Endodermal cell (in vitro differentiated cells): ENCODE results near the gene ECSIT. TPM values are rescaled to one million over a fixed set of nuclear protein-coding genes. Genes with fewer than 3 reads are reported as not detected.
"Not testable (repeated sequence)": the region's sequence is repeated elsewhere in the genome, so short reads cannot be mapped to it uniquely, and the experiment has no call there.

ENCODE experiments used
- DNase-seq: peaks from one replicate; pipeline ENCODE4 v3.0.0-alpha.2; 2017
- H3K27ac ChIP-seq: 2 replicates; pipeline ENCODE4 v1.5.1; 2013; ENCODE audit warnings: mild to moderate bottlenecking, low read depth, low read length, moderate library complexity
- H3K27me3 ChIP-seq: 2 replicates; pipeline ENCODE4 v1.6.1; 2013; ENCODE audit warnings: mild to moderate bottlenecking, low read length, moderate library complexity; ENCODE audit not compliant: insufficient read depth, control insufficient read depth, poor library complexity, severe bottlenecking
- H3K36me3 ChIP-seq: 2 replicates; pipeline ENCODE4 v1.7.0; 2013; ENCODE audit warnings: mild to moderate bottlenecking, low read length, moderate library complexity; ENCODE audit not compliant: control insufficient read depth, insufficient read depth
- H3K4me1 ChIP-seq: one replicate; pipeline ENCODE4 v1.7.0; 2013; ENCODE audit warnings: low read length; ENCODE audit not compliant: control insufficient read depth, insufficient read depth
- H3K4me3 ChIP-seq: 2 replicates; pipeline ENCODE4 v1.5.1; 2013; ENCODE audit warnings: mild to moderate bottlenecking, low read length, moderate library complexity
- H3K9ac ChIP-seq: 2 replicates; pipeline ENCODE4 v1.6.1; 2013; ENCODE audit warnings: mild to moderate bottlenecking, low read length, moderate library complexity; ENCODE audit not compliant: poor library complexity, severe bottlenecking; ENCODE audit errors: extremely low read depth
- H3K9me3 ChIP-seq: 2 replicates; pipeline ENCODE4 v1.6.1; 2013; ENCODE audit warnings: mild to moderate bottlenecking, low read length, moderate library complexity; ENCODE audit not compliant: control insufficient read depth
- H3K27ac Mint-ChIP-seq: 2 replicates; pipeline ENCODE4 v1.8.0; 2020; ENCODE audit warnings: mixed read lengths
- H3K27me3 Mint-ChIP-seq: 2 replicates; pipeline ENCODE4 v1.8.0; 2021; ENCODE audit warnings: mild to moderate bottlenecking, mixed read lengths; ENCODE audit not compliant: insufficient read depth
- H3K36me3 Mint-ChIP-seq: 2 replicates; pipeline ENCODE4 v1.8.0; 2020; ENCODE audit warnings: low read depth, mixed read lengths
- H3K4me1 Mint-ChIP-seq: 2 replicates; pipeline ENCODE4 v1.8.0; 2020; ENCODE audit warnings: mixed read lengths
- H3K4me3 Mint-ChIP-seq: 2 replicates; pipeline ENCODE4 v1.8.0; 2020; ENCODE audit warnings: mild to moderate bottlenecking, moderate library complexity, mixed read lengths
- H3K9me3 Mint-ChIP-seq: 2 replicates; pipeline ENCODE4 v1.8.0; 2020; ENCODE audit warnings: mild to moderate bottlenecking, mixed read lengths
- CTCF ChIP-seq: fragments of 200-600 bp; sonication (generic); conservative IDR thresholded peaks from 2 replicates; pipeline ENCODE4 v1.5.0; 2021; ENCODE audit warnings: antibody characterized with exemption, mild to moderate bottlenecking
- WGBS, 2 experiments: methylation state at CpG; one replicate each; pipeline versions ENCODE4 v1.1.5 to v1.1.7; 2013; ENCODE audit warnings: missing lambda C conversion rate in 2 of 2, mixed read lengths in 1 of 2; ENCODE audit not compliant: insufficient coverage in 1 of 2, insufficient read length in 1 of 2; 5-methylcytosine and 5-hydroxymethylcytosine counted together
- total RNA-seq, 2 donors: library from RNA; stranded (reverse); fragmentation: NEBNext Ultra II Directional in 1 of 2; extraction: Animal tissue kit (Norgen Biotek cat#: 25700) in 1 of 2; gene quantifications; 2 replicates in 1 of 2; 3 replicates in 1 of 2; pipeline ENCODE4 v1.2.1, GENCODE V29; 2021

The ECSIT gene
- total RNA-seq, 2 donors from 2014 or later, result 24.7 to 26.2 TPM

- Mint-ChIP-seq H3K36me3 (no peaks in the 10 kb centered on the region), H3K4me1 (no peaks in the 10 kb centered on the region), H3K27me3 (no peaks in the 10 kb centered on the region), H3K27ac (no peak overlapping the region), H3K4me3 (no peak overlapping the region), H3K9me3 (no peaks in the 10 kb centered on the region)
- H3K9ac ChIP-seq, result no peak overlapping the region
- no peaks in the 10 kb centered on the region for H3K9me3 ChIP-seq
- no peaks in the 10 kb centered on the region for H3K36me3 ChIP-seq
- WGBS, 2 experiments, result 87 to 100% methylated on average over 1 to 2 of the region's 2 CpGs
- H3K27me3 ChIP-seq, result no peaks in the 10 kb centered on the region
- no peak overlapping the region for H3K4me3 ChIP-seq
- no peak for DNase-seq
- no peaks in the 10 kb centered on the region for H3K4me1 ChIP-seq
- H3K27ac ChIP-seq, result no peak overlapping the region
- no peak for TF ChIP-seq CTCF
Observed at GRCh38 chr19:11566164-11566563, 37.2 kb upstream of the ECSIT start.

- not testable (repeated sequence) for H3K4me1 ChIP-seq, H3K27ac Mint-ChIP-seq, H3K4me3 ChIP-seq, DNase-seq, H3K4me3 Mint-ChIP-seq, H3K9me3 ChIP-seq, H3K9ac ChIP-seq, H3K27ac ChIP-seq, H3K27me3 ChIP-seq, H3K36me3 ChIP-seq, H3K9me3 Mint-ChIP-seq, H3K36me3 Mint-ChIP-seq, H3K4me1 Mint-ChIP-seq, H3K27me3 Mint-ChIP-seq
- 89 to 100% methylated on average over 1 to 5 of the region's 5 CpGs for WGBS, 2 experiments
Observed at GRCh38 chr19:11565649-11565980, 36.7 kb upstream of the ECSIT start.

DNA sequence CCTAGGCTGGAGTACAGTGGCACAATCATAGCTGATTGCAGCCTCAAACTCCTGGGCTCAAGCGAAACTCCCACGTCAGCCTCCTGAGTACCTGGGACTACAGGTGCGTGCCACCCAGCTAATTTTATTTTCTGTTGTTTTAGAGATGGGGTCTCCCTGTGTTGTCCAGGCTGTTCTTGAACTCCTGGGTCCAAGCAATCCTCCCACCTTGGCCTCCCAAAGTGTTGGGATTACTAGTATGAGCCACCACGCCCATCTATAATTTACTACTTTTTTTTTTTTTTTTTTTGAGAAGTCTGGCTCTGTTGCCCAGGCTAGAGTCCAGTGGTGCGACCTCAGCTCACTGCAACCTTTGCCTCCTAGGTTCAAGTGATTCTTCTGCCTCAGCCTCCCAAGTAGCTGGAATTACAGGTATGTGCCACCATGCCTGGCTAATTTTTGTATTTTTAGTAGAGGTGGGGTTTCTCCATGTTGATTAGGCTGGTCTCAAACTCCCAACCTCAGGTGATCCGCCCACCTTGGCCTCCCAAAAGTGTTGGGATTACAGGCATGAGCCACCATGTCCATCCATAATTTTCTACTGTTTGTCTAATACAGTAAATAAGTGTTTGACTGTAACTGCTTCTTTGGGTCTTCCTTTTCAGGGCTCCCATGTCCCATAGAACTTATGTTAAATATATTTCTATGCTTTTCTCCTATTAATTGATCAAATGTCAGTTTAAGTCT lies 35.3 kb upstream of the ECSIT start:
- H3K4me1 ChIP-seq, H3K27ac ChIP-seq, H3K9ac ChIP-seq, H3K4me3 ChIP-seq, DNase-seq, H3K4me1 Mint-ChIP-seq, H3K9me3 Mint-ChIP-seq, H3K4me3 Mint-ChIP-seq, H3K27me3 ChIP-seq, H3K36me3 ChIP-seq, H3K9me3 ChIP-seq, H3K27me3 Mint-ChIP-seq, H3K27ac Mint-ChIP-seq, H3K36me3 Mint-ChIP-seq: not testable (repeated sequence)
- 93 to 100% methylated on average over 2 to 5 of the region's 6 CpGs for WGBS, 2 experiments

DNA sequence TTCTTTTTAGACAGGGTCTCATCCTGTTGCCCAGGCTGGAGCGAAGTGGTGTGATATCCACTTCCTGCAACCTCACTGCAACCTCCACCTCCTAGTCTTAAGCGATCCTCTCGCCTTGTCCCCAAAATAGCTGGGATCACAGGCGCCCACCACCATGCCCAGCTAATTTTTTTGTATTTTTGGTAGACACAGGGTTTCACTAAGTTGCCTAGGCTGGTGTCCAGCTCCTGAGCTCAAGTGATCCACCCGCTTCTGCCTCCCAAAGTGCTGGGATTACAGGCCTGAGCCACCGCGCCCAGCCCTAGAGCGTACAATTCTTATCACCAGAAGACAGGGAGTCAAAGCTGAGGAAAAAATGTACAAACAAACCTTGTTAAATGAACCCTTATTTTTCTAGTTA lies 34.6 kb upstream of the ECSIT start:
- Mint-ChIP-seq H3K27me3 (no peaks in the 10 kb centered on the region), H3K4me3 (no peak overlapping the region), H3K27ac (no peak overlapping the region), H3K36me3 (no peaks in the 10 kb centered on the region), H3K9me3 (no peaks in the 10 kb centered on the region), H3K4me1 (peaks cover 4% of the 10 kb centered on the region)
- no peaks in the 10 kb centered on the region for H3K9me3 ChIP-seq
- DNase-seq, result no peak
- H3K36me3 ChIP-seq, result no peaks in the 10 kb centered on the region
- no peak for TF ChIP-seq CTCF
- H3K27ac ChIP-seq, result no peak overlapping the region
- H3K9ac ChIP-seq, result no peak overlapping the region
- WGBS, 2 experiments, result 94% methylated on average over 5 to 8 of the region's 8 CpGs
- H3K4me3 ChIP-seq, result no peak overlapping the region
- H3K27me3 ChIP-seq, result no peaks in the 10 kb centered on the region
- H3K4me1 ChIP-seq, result no peaks in the 10 kb centered on the region
